Karpas-422 (cell line): ENCODE results near the gene PGD. TPM values are rescaled to one million over a fixed set of nuclear protein-coding genes. Genes with fewer than 3 reads are reported as not detected.
"Not testable (repeated sequence)": the region's sequence is repeated elsewhere in the genome, so short reads cannot be mapped to it uniquely, and the experiment has no call there.

Experiments
- DNase-seq: peaks from one replicate; pipeline ENCODE4 v3.0.0-alpha.2; 2015
- H2AFZ ChIP-seq: fragments of 200-600 bp; sonication (generic); 2 replicates; pipeline ENCODE4 v1.6.1; 2014; ENCODE audit warnings: antibody characterized with exemption, low read length, mixed read lengths
- H3K27ac ChIP-seq: fragments of 200-600 bp; sonication (generic); 2 replicates; pipeline ENCODE4 v1.5.1; 2014; ENCODE audit warnings: mild to moderate bottlenecking, low read length, moderate library complexity
- H3K27me3 ChIP-seq: fragments of 200-600 bp; sonication (generic); 2 replicates; pipeline ENCODE4 v1.6.1; 2014; ENCODE audit warnings: low read length, mixed read lengths
- H3K36me3 ChIP-seq: fragments of 200-600 bp; sonication (generic); 2 replicates; pipeline ENCODE4 v1.6.1; 2014; ENCODE audit warnings: low read length, mixed read lengths; ENCODE audit not compliant: insufficient read depth
- H3K4me1 ChIP-seq: fragments of 200-600 bp; sonication (generic); 2 replicates; pipeline ENCODE4 v1.6.1; 2014; ENCODE audit warnings: mild to moderate bottlenecking, low read length, mixed read lengths
- H3K4me2 ChIP-seq: fragments of 200-600 bp; sonication (generic); 2 replicates; pipeline ENCODE4 v1.6.1; 2014; ENCODE audit warnings: low read length, low read depth, mild to moderate bottlenecking; ENCODE audit not compliant: poor library complexity, severe bottlenecking
- H3K4me3 ChIP-seq: fragments of 200-600 bp; sonication (generic); 2 replicates; pipeline ENCODE4 v1.5.1; 2014; ENCODE audit warnings: mild to moderate bottlenecking, antibody characterized with exemption, low read length, mixed read lengths
- H3K79me2 ChIP-seq: fragments of 200-600 bp; sonication (generic); 2 replicates; pipeline ENCODE4 v1.6.1; 2014; ENCODE audit warnings: mild to moderate bottlenecking, low read length, mixed read lengths
- H3K9ac ChIP-seq: fragments of 200-600 bp; sonication (generic); 2 replicates; pipeline ENCODE4 v1.6.0; 2014; ENCODE audit warnings: low read length
- H3K9me2 ChIP-seq: fragments of 200-600 bp; sonication (generic), shearing (Covaris generic); replicated peaks from 2 replicates; pipeline ENCODE4 v1.6.0; 2014; ENCODE audit warnings: mild to moderate bottlenecking, low read length, moderate library complexity; ENCODE audit not compliant: insufficient read depth
- H3K9me3 ChIP-seq: fragments of 300-700, 200-600 bp; sonication (generic); 2 replicates; pipeline ENCODE4 v1.6.1; 2014; ENCODE audit warnings: low read length, mixed read lengths
- H4K20me1 ChIP-seq: fragments of 200-600 bp; sonication (generic); 2 replicates; pipeline ENCODE4 v1.6.1; 2014; ENCODE audit warnings: mild to moderate bottlenecking, antibody characterized with exemption, low read length, low read depth; ENCODE audit not compliant: insufficient read depth
- total RNA-seq: library from RNA; depleted of rRNA; stranded (reverse); fragments of >200 nt; shearing (Covaris generic); gene quantifications from 2 replicates; pipeline ENCODE4 v1.2.3, GENCODE V29; 2014; ENCODE audit warnings: low replicate concordance

Gene PGD
- total RNA-seq, 1 experiment from 2014 or later, result 65.3 TPM

- DNase-seq, result peak; percentile 16
- Histone ChIP-seq H3K9me3 (no peaks in the 10 kb centered on the region), H3K4me2 (no peak overlapping the region), H3K9me2 (no peaks in the 10 kb centered on the region), H3K27me3 (no peaks in the 10 kb centered on the region), H4K20me1 (peaks cover 8% of the 10 kb centered on the region; the same call in 1 of the 2 replicates), H3K27ac (no peak overlapping the region), H3K9ac (no peak overlapping the region), H3K36me3 (peaks cover 24% of the 10 kb centered on the region; the same call in 1 of the 2 replicates), H2AFZ (no peak overlapping the region), H3K4me1 (peaks cover 16% of the 10 kb centered on the region), H3K4me3 (no peak overlapping the region), H3K79me2 (peaks cover 26% of the 10 kb centered on the region)
These were observed 3.9 kb downstream of the PGD start for GRCh38 chr1:10402729-10403274.

GRCh38 chr1:10407201-10407600, 8.3 kb downstream of the PGD start:
- H3K4me3 ChIP-seq, result no peak overlapping the region
- H3K9me3 ChIP-seq, result no peaks in the 10 kb centered on the region
- no peaks in the 10 kb centered on the region for H4K20me1 ChIP-seq
- H3K9ac ChIP-seq, result no peak overlapping the region
- H3K27me3 ChIP-seq, result no peaks in the 10 kb centered on the region
- peaks cover 35% of the 10 kb centered on the region; the same call in 1 of the 2 replicates for H3K36me3 ChIP-seq
- no peaks in the 10 kb centered on the region for H3K9me2 ChIP-seq
- no peak overlapping the region for H3K27ac ChIP-seq
- DNase-seq, result peak; percentile 27
- no peaks in the 10 kb centered on the region for H3K79me2 ChIP-seq
- no peak overlapping the region for H3K4me2 ChIP-seq
- no peak overlapping the region for H2AFZ ChIP-seq
- H3K4me1 ChIP-seq, result no peaks in the 10 kb centered on the region

GRCh38 chr1:10415211-10415930, 16.5 kb downstream of the PGD start:
- Histone ChIP-seq H2AFZ (no peak overlapping the region), H4K20me1 (no peaks in the 10 kb centered on the region), H3K27me3 (no peaks in the 10 kb centered on the region), H3K4me3 (no peak overlapping the region), H3K79me2 (no peaks in the 10 kb centered on the region), H3K9me3 (no peaks in the 10 kb centered on the region), H3K4me2 (no peak overlapping the region), H3K36me3 (peaks cover 50% of the 10 kb centered on the region), H3K9me2 (no peaks in the 10 kb centered on the region), H3K4me1 (no peaks in the 10 kb centered on the region), H3K27ac (no peak overlapping the region), H3K9ac (no peak overlapping the region)
- DNase-seq, result peak; percentile 40

DNA sequence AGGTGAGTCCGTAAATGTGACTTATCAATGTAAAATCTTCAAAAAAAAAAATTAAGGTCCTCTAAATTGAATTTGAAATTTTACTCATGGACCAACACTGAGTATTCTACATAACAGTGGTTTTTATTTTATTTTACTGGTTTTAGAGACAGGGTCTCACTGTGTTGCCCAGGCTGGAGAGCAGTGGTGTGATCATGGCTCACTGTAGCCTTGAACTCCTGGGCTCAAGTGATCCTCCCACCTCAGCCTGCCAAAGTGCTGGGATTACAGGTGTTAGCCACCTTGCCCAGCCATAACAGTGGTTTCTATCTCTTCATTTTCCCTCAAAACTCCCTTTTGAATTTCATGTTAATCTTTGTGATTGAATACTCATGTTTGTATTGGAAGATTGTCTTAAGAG, 17.1 kb downstream of the PGD start:
- not testable (repeated sequence) for H3K9ac ChIP-seq

DNA sequence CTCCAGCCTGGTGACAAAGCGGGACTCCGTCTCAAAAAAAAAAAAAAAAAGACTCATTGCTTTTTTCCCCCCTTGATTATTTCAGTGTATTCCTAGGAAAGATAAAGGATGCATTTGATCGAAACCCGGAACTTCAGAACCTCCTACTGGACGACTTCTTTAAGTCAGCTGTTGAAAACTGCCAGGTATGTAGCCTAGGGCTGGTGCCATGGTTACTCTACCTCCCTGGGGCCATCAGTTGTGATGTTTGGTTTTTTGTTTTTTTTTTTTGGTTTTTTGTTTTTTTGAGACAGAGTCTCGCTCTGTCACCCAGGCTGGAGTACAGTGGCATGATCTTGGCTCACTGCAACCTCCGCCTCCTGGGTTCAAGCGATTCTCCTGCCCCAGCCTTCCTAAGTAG, 19.9 kb downstream of the PGD start:
- H3K4me1 ChIP-seq, H3K9me2 ChIP-seq, H3K9me3 ChIP-seq, H3K79me2 ChIP-seq, H3K27me3 ChIP-seq, H3K4me2 ChIP-seq, H4K20me1 ChIP-seq, H3K9ac ChIP-seq, H3K27ac ChIP-seq, H2AFZ ChIP-seq, H3K4me3 ChIP-seq: not testable (repeated sequence)
- peak; percentile 24 for DNase-seq
- H3K36me3 ChIP-seq, result peaks cover 26% of the 10 kb centered on the region

More for the DNA sequence above, 17.1 kb downstream of the PGD start:
- H3K4me1 ChIP-seq, H3K4me2 ChIP-seq, H3K9me2 ChIP-seq, H2AFZ ChIP-seq, H3K27me3 ChIP-seq, H3K79me2 ChIP-seq, H3K4me3 ChIP-seq, H4K20me1 ChIP-seq, H3K9me3 ChIP-seq, DNase-seq, H3K27ac ChIP-seq: not testable (repeated sequence)
- peaks cover 48% of the 10 kb centered on the region for H3K36me3 ChIP-seq

GRCh38 chr1:10419351-10419750, 20.5 kb downstream of the PGD start:
- Histone ChIP-seq H3K36me3 (peaks cover 26% of the 10 kb centered on the region), H3K9me3 (no peaks in the 10 kb centered on the region), H3K9me2 (no peaks in the 10 kb centered on the region), H3K9ac (no peak overlapping the region), H3K79me2 (no peaks in the 10 kb centered on the region), H3K4me2 (no peak overlapping the region), H4K20me1 (no peaks in the 10 kb centered on the region), H3K4me3 (no peak overlapping the region), H3K4me1 (no peaks in the 10 kb centered on the region), H3K27ac (no peak overlapping the region), H3K27me3 (no peaks in the 10 kb centered on the region), H2AFZ (no peak overlapping the region)
- DNase-seq, result peak; percentile 32

- DNase-seq, result no peak
- no peaks in the 10 kb centered on the region for H3K4me1 ChIP-seq
- no peaks in the 10 kb centered on the region for H3K9me3 ChIP-seq
- no peak overlapping the region for H3K4me2 ChIP-seq
- H3K36me3 ChIP-seq, result peaks cover 14% of the 10 kb centered on the region
- no peaks in the 10 kb centered on the region for H3K79me2 ChIP-seq
- H3K27me3 ChIP-seq, result no peaks in the 10 kb centered on the region
- no peak overlapping the region for H3K27ac ChIP-seq
- no peak overlapping the region for H3K9ac ChIP-seq
- no peaks in the 10 kb centered on the region for H3K9me2 ChIP-seq
- H4K20me1 ChIP-seq, result no peaks in the 10 kb centered on the region
- H2AFZ ChIP-seq, result no peak overlapping the region
- H3K4me3 ChIP-seq, result no peak overlapping the region
These were observed 22.8 kb downstream of the PGD start for GRCh38 chr1:10421637-10422036.

DNA sequence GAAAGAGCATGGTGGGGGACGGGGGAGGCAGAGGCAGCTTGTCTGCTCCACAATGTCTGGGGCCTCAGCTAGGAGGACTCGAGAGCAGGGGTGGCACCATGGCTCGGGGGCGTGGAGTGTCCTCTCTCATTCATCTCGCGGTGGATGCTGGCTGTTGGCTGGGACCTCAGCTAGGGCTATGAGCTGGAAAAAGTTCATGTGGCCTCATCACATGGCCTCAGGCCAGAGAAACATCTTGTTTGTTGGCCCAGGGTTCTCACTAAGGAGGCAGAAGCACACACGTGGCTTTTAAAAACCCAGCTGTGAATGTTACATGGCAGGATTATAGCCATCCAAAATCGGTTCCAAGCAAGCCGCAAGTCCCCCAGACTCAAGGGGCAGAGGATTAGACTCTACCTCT, 25.2 kb downstream of the PGD start:
- H4K20me1 ChIP-seq, result no peaks in the 10 kb centered on the region
- no peak overlapping the region for H3K27ac ChIP-seq
- H3K9me3 ChIP-seq, result no peaks in the 10 kb centered on the region
- H3K4me1 ChIP-seq, result no peaks in the 10 kb centered on the region
- no peak overlapping the region for H3K9ac ChIP-seq
- H3K4me3 ChIP-seq, result no peak overlapping the region
- H3K9me2 ChIP-seq, result no peaks in the 10 kb centered on the region
- DNase-seq, result no peak
- H3K4me2 ChIP-seq, result no peak overlapping the region
- H3K79me2 ChIP-seq, result no peaks in the 10 kb centered on the region
- no peak overlapping the region for H2AFZ ChIP-seq
- no peaks in the 10 kb centered on the region; the same call in 1 of the 2 replicates for H3K27me3 ChIP-seq
- H3K36me3 ChIP-seq, result no peaks in the 10 kb centered on the region; the same call in 1 of the 2 replicates
